Panc1 (cell line): Measurements from ENCODE around the gene RGS6. TPM values are rescaled to one million over a fixed set of nuclear protein-coding genes. Genes with fewer than 3 reads are reported as not detected.

ENCODE experiments used
- ATAC-seq: fragments of 200-7000 bp; cut with Tn5 transposase; 2 replicates; pipeline ENCODE4 v1.9.1; 2020; ENCODE audit warnings: mild to moderate bottlenecking, moderate library complexity
- BruUV-seq: library from RNA; stranded (reverse); fragments of 400-500 nt; replicated peaks from 2 replicates; lab custom pipeline; 2021; lab: Mats Ljungman, UMichigan
- CTCF ChIA-PET: fragments of 300-600 bp; sonication (Branson Sonifier 250); formaldehyde crosslinking; loops from one replicate; lab custom pipeline; 2022; ENCODE audit warnings: antibody characterized with exemption; lab: Charles Lee
- POLR2A ChIA-PET: fragments of 300-600 bp; sonication (Branson Sonifier 250); formaldehyde crosslinking; loops from one replicate; lab custom pipeline; 2022; ENCODE audit warnings: antibody characterized with exemption; lab: Charles Lee
- DNase-seq: peaks from one replicate; pipeline ENCODE4 v3.0.0-alpha.2; 2010; ENCODE audit warnings: low read depth, low spot score
- H3K27ac ChIP-seq: 2 replicates; pipeline ENCODE4 v1.5.1; 2011; ENCODE audit warnings: mild to moderate bottlenecking, low read length, inconsistent platforms
- H3K27me3 ChIP-seq: fragments of 200-500 bp; sonication (Bioruptor generic); 2 replicates; pipeline ENCODE4 v1.6.0; 2014; ENCODE audit warnings: low read length, inconsistent platforms; ENCODE audit not compliant: control insufficient read depth, insufficient read depth
- H3K36me3 ChIP-seq: fragments of 200-500 bp; sonication (Bioruptor generic); 2 replicates; pipeline ENCODE4 v1.5.1; 2014; ENCODE audit warnings: inconsistent platforms, mild to moderate bottlenecking, low read length, moderate library complexity; ENCODE audit not compliant: control insufficient read depth, insufficient read depth
- H3K4me1 ChIP-seq: 2 replicates; pipeline ENCODE4 v1.5.1; 2011; ENCODE audit warnings: inconsistent platforms, mild to moderate bottlenecking, low read length, moderate library complexity; ENCODE audit not compliant: control insufficient read depth, insufficient read depth
- H3K4me3 ChIP-seq, 2 experiments: 2 replicates each; pipeline ENCODE4 v1.5.1; 2011 to 2012; ENCODE audit warnings: low read depth in 2 of 2, low read length in 2 of 2, mild to moderate bottlenecking in 2 of 2, inconsistent platforms in 1 of 2, moderate library complexity in 1 of 2
- H3K9me3 ChIP-seq: fragments of 200-500 bp; sonication (Bioruptor generic); 2 replicates; pipeline ENCODE4 v1.5.1; 2014; ENCODE audit warnings: low read depth, mild to moderate bottlenecking, inconsistent platforms, low read length, moderate library complexity; ENCODE audit not compliant: control insufficient read depth, insufficient read depth
- POLR2AphosphoS5 ChIP-seq: IDR thresholded peaks from 2 replicates; pipeline ENCODE4 v1.6.1; 2012; ENCODE audit warnings: mild to moderate bottlenecking, low read depth, low read length, moderate library complexity
- SIN3A ChIP-seq: IDR thresholded peaks from 2 replicates; pipeline ENCODE4 v1.6.1; 2012; ENCODE audit warnings: low read depth, mild to moderate bottlenecking, low read length, moderate library complexity, borderline replicate concordance; ENCODE audit not compliant: insufficient read depth
- TCF7L2 ChIP-seq: IDR thresholded peaks from 2 replicates; pipeline ENCODE4 v1.6.1; 2011; ENCODE audit warnings: mild to moderate bottlenecking, low read depth, low read length, inconsistent platforms
- in situ Hi-C: cut with HindIII; loops from 2 replicates; pipeline ENCODE4 v1.10.0; 2016; ENCODE audit warnings: low sequenced_read_pairs, low pct_unique_long_range_greater_than_20kb
- intact Hi-C: fragments of 100-400 bp; cut with micrococcal nuclease; formaldehyde crosslinking; loops from one replicate; pipeline ENCODE4 v1.10.0; 2022; ENCODE audit not compliant: unreplicated experiment
- total RNA-seq: library from RNA; stranded (reverse); gene quantifications from one replicate; pipeline ENCODE4 v1.2.1, GENCODE V29; 2021; ENCODE audit not compliant: unreplicated experiment
- TF ChIP-seq, protein P1 (sequence below): fragments of 450-650 bp; IDR thresholded peaks from 2 replicates; pipeline ENCODE4 v1.5.1; 2017; ENCODE audit warnings: mild to moderate bottlenecking
- TF ChIP-seq, protein P2 (sequence below), 2 experiments: IDR thresholded peaks; 2 replicates each; pipeline ENCODE4 v1.6.1; 2011 to 2012; ENCODE audit warnings: low read depth in 2 of 2, control low read depth in 1 of 2, low read length in 1 of 2, mild to moderate bottlenecking in 1 of 2, moderate library complexity in 1 of 2; ENCODE audit not compliant: insufficient read depth in 1 of 2

RGS6 gene
- total RNA-seq, 1 experiment from 2014 or later: not detected

DNA sequence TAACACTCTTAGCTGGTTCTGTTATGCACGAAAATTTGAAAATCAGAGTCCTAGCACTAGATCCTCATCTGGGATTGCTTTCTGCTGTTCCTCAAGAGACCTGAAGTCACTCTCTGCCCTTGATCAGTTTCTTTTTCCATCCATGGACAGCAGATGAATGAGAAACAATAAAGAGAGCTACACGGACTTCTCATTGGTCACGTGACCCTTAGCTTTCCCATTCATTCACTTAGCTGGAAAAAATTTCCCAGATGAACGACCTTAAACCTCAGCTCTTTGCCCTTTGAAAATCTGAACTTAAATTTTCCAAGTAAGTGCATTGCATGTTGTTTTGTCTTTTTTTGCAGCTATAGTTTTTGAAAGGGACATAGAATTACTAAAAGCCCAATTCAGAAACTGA, 27.2 kb upstream of the RGS6 start:
- intact Hi-C loops: no loop called here
- in situ Hi-C loops: no loop called here
- H3K27ac ChIP-seq: no peak overlapping the region
- CTCF ChIA-PET: no interaction called here
- TF ChIP-seq, protein P1, sequence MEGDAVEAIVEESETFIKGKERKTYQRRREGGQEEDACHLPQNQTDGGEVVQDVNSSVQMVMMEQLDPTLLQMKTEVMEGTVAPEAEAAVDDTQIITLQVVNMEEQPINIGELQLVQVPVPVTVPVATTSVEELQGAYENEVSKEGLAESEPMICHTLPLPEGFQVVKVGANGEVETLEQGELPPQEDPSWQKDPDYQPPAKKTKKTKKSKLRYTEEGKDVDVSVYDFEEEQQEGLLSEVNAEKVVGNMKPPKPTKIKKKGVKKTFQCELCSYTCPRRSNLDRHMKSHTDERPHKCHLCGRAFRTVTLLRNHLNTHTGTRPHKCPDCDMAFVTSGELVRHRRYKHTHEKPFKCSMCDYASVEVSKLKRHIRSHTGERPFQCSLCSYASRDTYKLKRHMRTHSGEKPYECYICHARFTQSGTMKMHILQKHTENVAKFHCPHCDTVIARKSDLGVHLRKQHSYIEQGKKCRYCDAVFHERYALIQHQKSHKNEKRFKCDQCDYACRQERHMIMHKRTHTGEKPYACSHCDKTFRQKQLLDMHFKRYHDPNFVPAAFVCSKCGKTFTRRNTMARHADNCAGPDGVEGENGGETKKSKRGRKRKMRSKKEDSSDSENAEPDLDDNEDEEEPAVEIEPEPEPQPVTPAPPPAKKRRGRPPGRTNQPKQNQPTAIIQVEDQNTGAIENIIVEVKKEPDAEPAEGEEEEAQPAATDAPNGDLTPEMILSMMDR: no peak
- TF ChIP-seq SIN3A: no peak
- no peak for TF ChIP-seq POLR2AphosphoS5
- POLR2A ChIA-PET: no interaction called here
- no TSS peak for BruUV-seq
- H3K4me3 ChIP-seq: no peak overlapping the region
- no peaks in the 10 kb centered on the region for H3K4me1 ChIP-seq
- no peaks in the 10 kb centered on the region for H3K27me3 ChIP-seq
- no peak for ATAC-seq
- no peaks in the 10 kb centered on the region for H3K36me3 ChIP-seq
- no peaks in the 10 kb centered on the region for H3K9me3 ChIP-seq
- no peak for DNase-seq

DNA sequence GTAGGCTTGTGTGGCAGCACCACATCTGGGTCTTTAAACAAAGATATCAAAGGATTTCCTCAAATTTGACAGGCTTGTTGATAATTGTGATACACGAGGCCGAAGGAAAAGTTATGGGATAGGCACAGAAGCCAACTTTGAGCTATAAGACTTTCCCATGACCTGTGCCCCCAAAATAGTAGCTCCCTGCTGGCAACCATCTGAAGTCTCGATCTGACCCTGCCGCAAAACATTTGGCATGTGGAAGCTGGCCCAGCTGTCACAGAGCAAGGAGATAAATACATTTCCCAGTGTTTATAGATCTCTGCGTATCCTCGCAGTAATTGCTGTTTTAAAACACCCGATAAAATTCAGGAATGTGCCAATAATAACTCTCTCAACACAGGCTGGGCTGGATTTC, 26.4 kb upstream of the RGS6 start:
- DNase-seq (no peak), ATAC-seq (no peak)
- ChIA-PET CTCF (no interaction called here), POLR2A (no interaction called here)
- TF ChIP-seq, protein P1: no peak
- TF ChIP-seq TCF7L2 (no peak), SIN3A (no peak), POLR2AphosphoS5 (no peak)
- TF ChIP-seq, protein P2, sequence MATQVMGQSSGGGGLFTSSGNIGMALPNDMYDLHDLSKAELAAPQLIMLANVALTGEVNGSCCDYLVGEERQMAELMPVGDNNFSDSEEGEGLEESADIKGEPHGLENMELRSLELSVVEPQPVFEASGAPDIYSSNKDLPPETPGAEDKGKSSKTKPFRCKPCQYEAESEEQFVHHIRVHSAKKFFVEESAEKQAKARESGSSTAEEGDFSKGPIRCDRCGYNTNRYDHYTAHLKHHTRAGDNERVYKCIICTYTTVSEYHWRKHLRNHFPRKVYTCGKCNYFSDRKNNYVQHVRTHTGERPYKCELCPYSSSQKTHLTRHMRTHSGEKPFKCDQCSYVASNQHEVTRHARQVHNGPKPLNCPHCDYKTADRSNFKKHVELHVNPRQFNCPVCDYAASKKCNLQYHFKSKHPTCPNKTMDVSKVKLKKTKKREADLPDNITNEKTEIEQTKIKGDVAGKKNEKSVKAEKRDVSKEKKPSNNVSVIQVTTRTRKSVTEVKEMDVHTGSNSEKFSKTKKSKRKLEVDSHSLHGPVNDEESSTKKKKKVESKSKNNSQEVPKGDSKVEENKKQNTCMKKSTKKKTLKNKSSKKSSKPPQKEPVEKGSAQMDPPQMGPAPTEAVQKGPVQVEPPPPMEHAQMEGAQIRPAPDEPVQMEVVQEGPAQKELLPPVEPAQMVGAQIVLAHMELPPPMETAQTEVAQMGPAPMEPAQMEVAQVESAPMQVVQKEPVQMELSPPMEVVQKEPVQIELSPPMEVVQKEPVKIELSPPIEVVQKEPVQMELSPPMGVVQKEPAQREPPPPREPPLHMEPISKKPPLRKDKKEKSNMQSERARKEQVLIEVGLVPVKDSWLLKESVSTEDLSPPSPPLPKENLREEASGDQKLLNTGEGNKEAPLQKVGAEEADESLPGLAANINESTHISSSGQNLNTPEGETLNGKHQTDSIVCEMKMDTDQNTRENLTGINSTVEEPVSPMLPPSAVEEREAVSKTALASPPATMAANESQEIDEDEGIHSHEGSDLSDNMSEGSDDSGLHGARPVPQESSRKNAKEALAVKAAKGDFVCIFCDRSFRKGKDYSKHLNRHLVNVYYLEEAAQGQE (IDR thresholded peaks at IDR 0.05; ENCODE audit: insufficient read depth in 1 of 2, low read depth in 2 of 2, low read length in 1 of 2): no peak
- H3K27ac ChIP-seq: no peak overlapping the region
- intact Hi-C loops (no loop called here), in situ Hi-C loops (no loop called here)
- H3K36me3 ChIP-seq: no peaks in the 10 kb centered on the region
- no peaks in the 10 kb centered on the region for H3K27me3 ChIP-seq
- H3K4me1 ChIP-seq: no peaks in the 10 kb centered on the region
- H3K4me3 ChIP-seq: no peak overlapping the region
- H3K9me3 ChIP-seq: no peaks in the 10 kb centered on the region
- BruUV-seq: no TSS peak
